CD4-positive, alpha-beta T cell (primary cell): ENCODE results near the gene NCAN. TPM values are rescaled to one million over a fixed set of nuclear protein-coding genes. Genes with fewer than 3 reads are reported as not detected.

ENCODE experiments used
- ATAC-seq: fragments of 200-7000 bp; cut with Tn5 transposase; one replicate; pipeline ENCODE4 v1.10.0; 2022; ENCODE audit warnings: mild to moderate bottlenecking; ENCODE audit not compliant: poor library complexity
- CTCF ChIA-PET: fragments of 350-600 bp; sonication (Branson Sonifier 250); formaldehyde crosslinking; loops from one replicate; lab custom pipeline; 2021; ENCODE audit warnings: antibody characterized with exemption, inconsistent platforms; lab: Charles Lee
- POLR2A ChIA-PET: fragments of 350-600 bp; sonication (Branson Sonifier 250); formaldehyde crosslinking; loops from one replicate; lab custom pipeline; 2021; ENCODE audit warnings: antibody characterized with exemption, inconsistent platforms; lab: Charles Lee
- DNase-seq, 14 experiments: peaks; one replicate each; pipeline ENCODE4 v3.0.0-alpha.2; 2013 to 2020; ENCODE audit warnings: mixed read lengths in 2 of 14
- H3K27ac ChIP-seq, 2 donors: one replicate each; pipeline versions ENCODE4 v1.5.1 to v1.7.0; 2013; ENCODE audit warnings: low read length in 2 of 2, low read depth in 1 of 2, mild to moderate bottlenecking in 1 of 2
- H3K27me3 ChIP-seq, 2 experiments: 1 replicate in 1 of 2; 2 replicates in 1 of 2; pipeline versions ENCODE4 v1.6.1 to v1.7.0; 2013; ENCODE audit warnings: low read length in 2 of 2, control low read depth in 1 of 2, mild to moderate bottlenecking in 1 of 2, moderate library complexity in 1 of 2; ENCODE audit not compliant: insufficient read depth in 2 of 2, control insufficient read depth in 1 of 2
- H3K36me3 ChIP-seq: one replicate; pipeline ENCODE4 v1.6.1; 2013; ENCODE audit warnings: low read length, control low read depth; ENCODE audit not compliant: insufficient read depth
- H3K4me1 ChIP-seq: one replicate; pipeline ENCODE4 v1.6.1; 2013; ENCODE audit warnings: low read length, control low read depth; ENCODE audit not compliant: insufficient read depth
- H3K4me3 ChIP-seq: one replicate; pipeline ENCODE4 v1.5.1; 2013; ENCODE audit warnings: mild to moderate bottlenecking, low read length, moderate library complexity
- H3K9me3 ChIP-seq, 2 experiments: 1 replicate in 1 of 2; 2 replicates in 1 of 2; pipeline versions ENCODE4 v1.6.1 to v1.7.0; 2013; ENCODE audit warnings: low read length in 2 of 2, mild to moderate bottlenecking in 2 of 2, control low read depth in 1 of 2, moderate library complexity in 1 of 2; ENCODE audit not compliant: control insufficient read depth in 1 of 2, insufficient read depth in 1 of 2
- H3K27ac Mint-ChIP-seq: one replicate; pipeline ENCODE4 v1.8.0; 2020; ENCODE audit warnings: mixed read lengths
- H3K27me3 Mint-ChIP-seq: one replicate; pipeline ENCODE4 v1.8.0; 2021; ENCODE audit warnings: mixed read lengths
- H3K36me3 Mint-ChIP-seq: one replicate; pipeline ENCODE4 v1.8.0; 2021; ENCODE audit warnings: low read depth, mixed read lengths
- H3K4me1 Mint-ChIP-seq: one replicate; pipeline ENCODE4 v1.8.0; 2021; ENCODE audit warnings: low read depth, mixed read lengths
- H3K4me3 Mint-ChIP-seq: one replicate; pipeline ENCODE4 v1.8.0; 2020; ENCODE audit warnings: mild to moderate bottlenecking, mixed read lengths
- H3K9me3 Mint-ChIP-seq: one replicate; pipeline ENCODE4 v1.8.0; 2020; ENCODE audit warnings: mixed read lengths
- intact Hi-C, 2 experiments: fragments of 100-400 bp; cut with DNase I in 1 of 2; cut with micrococcal nuclease in 1 of 2; formaldehyde crosslinking; loops; one replicate each; pipeline versions ENCODE4 v1.15.1 to v1.9.0; 2023 to 2025; cut with DNase I, micrococcal nuclease
- total RNA-seq, 174 experiments: library from RNA in 2 of 174; stranded (reverse) in 2 of 174; gene quantifications; one replicate each; pipeline ENCODE4 v1.2.3 and lab custom pipeline; 2021 to 2026
- TF ChIP-seq, protein P1 (sequence below): fragments of 200-600 bp; IDR thresholded peaks from one replicate; pipeline ENCODE4 v1.8.0; 2022; ENCODE audit warnings: antibody characterized with exemption, mild to moderate bottlenecking

Gene NCAN
- total RNA-seq, 2 experiments from 2014 or later: not detected

DNA sequence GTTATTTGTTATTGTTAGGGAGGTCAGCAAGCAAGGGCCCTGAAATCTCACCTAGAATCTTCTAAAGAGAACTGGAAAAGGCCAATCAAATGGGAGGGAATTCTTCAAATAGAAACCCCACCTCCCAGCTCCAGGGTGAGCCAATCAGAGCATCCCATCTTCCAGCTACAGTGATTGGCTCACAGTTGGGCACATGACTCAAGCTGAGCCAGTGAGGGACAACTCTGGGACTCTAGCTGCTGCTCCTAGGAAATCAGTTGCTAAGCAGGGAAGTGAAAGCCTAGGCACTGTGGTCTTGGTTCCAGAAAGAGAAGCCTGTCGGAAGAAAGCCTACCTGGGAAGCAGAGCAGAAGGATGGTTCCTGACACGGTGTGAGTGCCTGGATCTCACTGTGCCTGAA, 48.0 kb downstream of the NCAN start:
- H3K27me3 Mint-ChIP-seq: peaks cover 73% of the 10 kb centered on the region
- Histone ChIP-seq H3K4me1 (peaks cover 15% of the 10 kb centered on the region), H3K4me3 (no peak overlapping the region), H3K9me3 (peaks cover 0 to 16% of the 10 kb centered on the region in 2 experiments), H3K27me3 (peaks cover 27 to 61% of the 10 kb centered on the region in 2 experiments), H3K36me3 (no peaks in the 10 kb centered on the region), H3K27ac (no peak overlapping the region)
- intact Hi-C loops: no loop called here
- no peaks in the 10 kb centered on the region for H3K36me3 Mint-ChIP-seq
- ChIA-PET CTCF (no interaction called here), POLR2A (no interaction called here)
- no peaks in the 10 kb centered on the region for H3K9me3 Mint-ChIP-seq
- H3K27ac Mint-ChIP-seq: no peak overlapping the region
- DNase-seq (no peak), ATAC-seq (no peak)
- H3K4me3 Mint-ChIP-seq: no peak overlapping the region
- TF ChIP-seq, protein P1, sequence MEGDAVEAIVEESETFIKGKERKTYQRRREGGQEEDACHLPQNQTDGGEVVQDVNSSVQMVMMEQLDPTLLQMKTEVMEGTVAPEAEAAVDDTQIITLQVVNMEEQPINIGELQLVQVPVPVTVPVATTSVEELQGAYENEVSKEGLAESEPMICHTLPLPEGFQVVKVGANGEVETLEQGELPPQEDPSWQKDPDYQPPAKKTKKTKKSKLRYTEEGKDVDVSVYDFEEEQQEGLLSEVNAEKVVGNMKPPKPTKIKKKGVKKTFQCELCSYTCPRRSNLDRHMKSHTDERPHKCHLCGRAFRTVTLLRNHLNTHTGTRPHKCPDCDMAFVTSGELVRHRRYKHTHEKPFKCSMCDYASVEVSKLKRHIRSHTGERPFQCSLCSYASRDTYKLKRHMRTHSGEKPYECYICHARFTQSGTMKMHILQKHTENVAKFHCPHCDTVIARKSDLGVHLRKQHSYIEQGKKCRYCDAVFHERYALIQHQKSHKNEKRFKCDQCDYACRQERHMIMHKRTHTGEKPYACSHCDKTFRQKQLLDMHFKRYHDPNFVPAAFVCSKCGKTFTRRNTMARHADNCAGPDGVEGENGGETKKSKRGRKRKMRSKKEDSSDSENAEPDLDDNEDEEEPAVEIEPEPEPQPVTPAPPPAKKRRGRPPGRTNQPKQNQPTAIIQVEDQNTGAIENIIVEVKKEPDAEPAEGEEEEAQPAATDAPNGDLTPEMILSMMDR: no peak
- H3K4me1 Mint-ChIP-seq: no peaks in the 10 kb centered on the region

DNA sequence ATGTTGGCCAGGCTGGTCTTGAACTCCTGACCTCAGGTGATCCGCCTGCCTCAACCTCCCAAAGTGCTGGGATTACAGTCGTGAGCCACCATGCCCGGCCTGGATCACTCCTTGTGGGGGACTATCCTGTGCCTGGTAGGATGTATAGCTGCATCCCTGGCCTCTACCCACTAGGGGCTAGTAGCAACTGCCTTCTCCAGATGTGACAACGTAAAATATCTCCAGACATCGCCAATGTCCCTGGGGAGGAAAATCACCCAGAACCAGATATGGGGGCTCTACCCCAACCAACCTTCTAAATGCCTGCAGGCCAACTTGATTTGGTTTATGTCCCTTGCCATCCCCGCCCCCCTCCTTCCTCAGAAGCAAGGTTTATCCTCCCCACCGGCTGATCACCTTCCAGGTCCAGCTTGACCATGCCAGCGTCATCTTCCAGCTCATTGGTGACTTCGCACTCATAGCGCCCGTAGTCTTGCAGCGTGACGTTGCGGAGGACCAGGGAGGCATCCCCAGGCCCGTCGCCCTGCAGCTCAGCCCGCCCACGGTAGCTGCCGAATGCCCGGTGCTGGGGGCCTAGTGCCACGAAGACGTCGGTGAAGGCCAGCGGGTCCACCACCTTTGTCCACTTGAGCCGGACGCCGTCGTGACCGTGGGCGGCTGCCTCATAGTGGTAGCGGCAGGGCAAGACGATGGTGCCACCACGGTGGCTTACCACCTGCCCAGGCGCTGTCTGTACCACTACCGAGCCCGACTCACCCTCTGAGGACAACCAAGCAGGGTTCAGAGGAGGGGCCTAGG, 48.9 kb downstream of the NCAN start:
- Mint-ChIP-seq H3K9me3 (no peaks in the 10 kb centered on the region), H3K27ac (no peak overlapping the region), H3K27me3 (peaks cover 71% of the 10 kb centered on the region), H3K4me3 (no peak overlapping the region), H3K36me3 (no peaks in the 10 kb centered on the region), H3K4me1 (no peaks in the 10 kb centered on the region)
- H3K4me1 ChIP-seq: peaks cover 15% of the 10 kb centered on the region
- no peak overlapping the region for H3K27ac ChIP-seq
- DNase-seq (no peak), ATAC-seq (no peak)
- CTCF ChIA-PET: no interaction called here
- no peak overlapping the region for H3K4me3 ChIP-seq
- POLR2A ChIA-PET: no interaction called here
- H3K36me3 ChIP-seq: no peaks in the 10 kb centered on the region
- TF ChIP-seq, protein P1: no peak
- peaks cover 0 to 16% of the 10 kb centered on the region in 2 experiments for H3K9me3 ChIP-seq
- intact Hi-C loops: no loop called here
- H3K27me3 ChIP-seq: peaks cover 27 to 59% of the 10 kb centered on the region in 2 experiments

DNA sequence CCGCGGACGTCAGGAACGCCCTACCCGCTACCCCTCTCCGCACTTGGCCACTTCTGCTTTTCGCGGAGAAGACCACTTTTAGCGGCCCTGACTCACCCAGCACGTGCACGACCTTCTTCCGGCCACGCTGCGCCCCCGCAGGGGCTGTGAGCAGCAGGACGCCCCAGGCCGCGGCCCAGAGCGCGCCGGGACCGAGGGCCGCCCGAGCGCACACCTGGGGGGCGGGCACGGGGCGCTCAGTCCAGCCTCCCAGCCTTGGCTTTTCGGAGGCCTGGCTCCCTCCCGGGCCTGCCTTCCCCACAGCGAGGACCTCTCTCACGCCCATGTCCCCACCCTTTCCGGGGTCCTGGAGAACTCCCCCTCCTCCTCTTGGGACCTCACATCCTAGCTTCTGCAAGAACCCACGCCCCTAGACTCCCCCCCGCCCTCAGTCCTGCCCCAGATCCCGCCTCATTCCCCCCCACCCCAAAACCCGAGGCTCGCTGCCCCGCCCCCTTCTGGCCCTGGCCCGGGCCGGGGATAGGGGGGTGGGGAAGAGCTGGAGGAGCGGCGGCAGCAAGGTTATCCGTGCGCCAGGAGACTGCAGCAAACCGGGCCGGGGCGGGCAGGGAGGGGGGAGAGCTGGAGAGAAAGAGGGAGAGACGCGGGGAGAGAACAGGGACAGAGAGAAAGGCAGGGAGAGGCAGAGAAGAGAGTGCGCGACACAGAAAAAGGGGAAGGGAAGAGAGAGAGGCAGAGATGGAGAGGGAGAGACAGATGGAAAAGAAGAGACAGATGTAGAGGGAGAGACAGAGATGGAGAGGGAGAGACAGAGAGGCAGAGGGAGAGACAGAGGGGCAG, 49.8 kb downstream of the NCAN start:
- Mint-ChIP-seq H3K27ac (no peak overlapping the region), H3K9me3 (no peaks in the 10 kb centered on the region), H3K27me3 (peaks cover 64% of the 10 kb centered on the region), H3K4me3 (no peak overlapping the region), H3K36me3 (no peaks in the 10 kb centered on the region), H3K4me1 (no peaks in the 10 kb centered on the region)
- peak in 1 of 14 experiments; percentile 29 for DNase-seq
- H3K27ac ChIP-seq: no peak overlapping the region
- peaks cover 25 to 52% of the 10 kb centered on the region in 2 experiments for H3K27me3 ChIP-seq
- peaks cover 0 to 16% of the 10 kb centered on the region in 2 experiments for H3K9me3 ChIP-seq
- ChIA-PET CTCF (no interaction called here), POLR2A (no interaction called here)
- H3K4me1 ChIP-seq: peaks cover 15% of the 10 kb centered on the region
- ATAC-seq: no peak
- H3K36me3 ChIP-seq: no peaks in the 10 kb centered on the region
- intact Hi-C loops: no loop called here
- TF ChIP-seq, protein P1: no peak
- no peak overlapping the region for H3K4me3 ChIP-seq
